Stimulated activated CD4-positive, alpha-beta T cell treated with anti-CD3 and anti-CD28 coated beads, Interleukin-2, amount 100 ng/mL, for 4 hours (primary cell): ENCODE measurements around the gene SCN8A.
A peak's percentile ranks its signal among the peaks of the same experiment; 100 is the strongest.

Experiments used
- DNase-seq: peaks from one replicate; pipeline ENCODE4 v3.0.0-alpha.2; 2020; ENCODE audit warnings: low read depth

SCN8A gene

DNA sequence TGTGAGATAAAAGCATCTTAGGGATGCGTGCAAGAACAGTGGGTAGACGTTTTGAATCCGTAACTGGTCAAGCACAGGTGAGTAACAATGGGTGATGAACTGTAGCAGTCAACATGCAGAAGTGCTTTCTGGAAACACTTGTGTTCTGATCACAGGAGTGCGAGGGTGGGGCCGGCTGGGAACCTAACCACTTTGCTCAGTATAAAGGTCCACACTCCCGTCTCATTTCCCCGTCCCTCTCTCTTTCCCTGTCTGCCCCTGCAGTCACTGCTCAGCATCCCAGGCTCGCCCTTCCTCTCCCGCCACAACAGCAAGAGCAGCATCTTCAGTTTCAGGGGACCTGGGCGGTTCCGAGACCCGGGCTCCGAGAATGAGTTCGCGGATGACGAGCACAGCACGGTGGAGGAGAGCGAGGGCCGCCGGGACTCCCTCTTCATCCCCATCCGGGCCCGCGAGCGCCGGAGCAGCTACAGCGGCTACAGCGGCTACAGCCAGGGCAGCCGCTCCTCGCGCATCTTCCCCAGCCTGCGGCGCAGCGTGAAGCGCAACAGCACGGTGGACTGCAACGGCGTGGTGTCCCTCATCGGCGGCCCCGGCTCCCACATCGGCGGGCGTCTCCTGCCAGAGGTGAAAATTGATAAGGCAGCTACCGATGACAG, 130.4 kb downstream of the SCN8A start:
- peak; percentile 13 for DNase-seq

DNA sequence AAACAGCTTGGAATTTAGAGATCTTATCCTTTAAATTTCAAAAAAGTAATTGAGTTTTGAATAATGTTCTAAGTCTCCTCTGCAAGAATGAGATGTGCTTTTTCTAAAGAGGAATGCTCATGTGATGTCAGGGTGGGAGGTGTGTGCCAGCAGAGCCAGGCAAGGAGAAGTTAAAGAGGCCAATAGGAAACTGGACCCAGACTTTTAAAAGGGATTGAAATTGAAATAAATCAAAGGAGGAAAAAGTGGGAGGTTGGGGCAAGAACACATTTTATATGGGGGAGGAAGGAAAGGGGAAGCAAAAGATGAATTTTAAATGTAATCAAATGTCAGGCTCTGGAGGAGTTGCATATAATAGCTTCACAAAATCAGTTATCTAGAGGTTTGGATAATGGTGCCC, 131.4 kb downstream of the SCN8A start:
- no peak for DNase-seq

DNA sequence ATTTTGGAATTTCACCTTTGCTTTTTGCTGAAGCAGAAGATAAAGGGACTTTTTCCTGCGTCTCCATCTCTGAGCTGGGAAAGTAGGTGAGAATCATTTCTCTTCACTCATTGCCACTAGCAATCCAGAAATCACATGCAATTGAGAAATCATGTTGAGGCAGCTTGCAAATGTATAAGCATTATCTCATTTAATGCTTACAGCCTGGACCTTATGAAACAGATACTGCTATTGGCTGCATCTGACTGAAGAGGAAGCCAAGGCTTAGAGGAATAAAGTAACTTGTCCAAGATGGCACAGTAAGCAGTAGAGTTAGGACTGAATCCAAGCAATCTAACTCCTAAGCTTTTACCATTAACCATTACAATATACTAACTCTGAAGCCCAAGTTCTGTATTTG, 135.1 kb downstream of the SCN8A start:
- no peak for DNase-seq

DNA sequence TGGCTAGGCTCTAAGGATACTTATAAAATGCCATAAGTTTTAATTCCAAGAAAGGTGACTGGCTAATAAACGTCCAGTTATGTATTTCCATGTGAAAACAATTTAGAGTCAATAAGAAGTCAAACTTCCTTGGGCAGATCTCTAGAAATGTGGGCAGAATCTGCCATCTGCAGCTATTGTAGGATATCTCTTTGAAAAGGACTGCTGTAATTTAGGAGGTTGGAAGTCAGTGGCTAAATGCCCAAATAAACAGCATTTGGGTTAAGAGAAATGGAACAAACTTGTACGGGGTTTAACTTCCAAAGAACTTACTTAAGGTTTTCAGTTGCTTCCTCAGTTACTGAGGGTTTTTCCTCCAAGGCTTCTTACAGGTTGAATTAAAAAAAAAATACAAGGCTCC, 135.9 kb downstream of the SCN8A start:
- no peak for DNase-seq

DNA sequence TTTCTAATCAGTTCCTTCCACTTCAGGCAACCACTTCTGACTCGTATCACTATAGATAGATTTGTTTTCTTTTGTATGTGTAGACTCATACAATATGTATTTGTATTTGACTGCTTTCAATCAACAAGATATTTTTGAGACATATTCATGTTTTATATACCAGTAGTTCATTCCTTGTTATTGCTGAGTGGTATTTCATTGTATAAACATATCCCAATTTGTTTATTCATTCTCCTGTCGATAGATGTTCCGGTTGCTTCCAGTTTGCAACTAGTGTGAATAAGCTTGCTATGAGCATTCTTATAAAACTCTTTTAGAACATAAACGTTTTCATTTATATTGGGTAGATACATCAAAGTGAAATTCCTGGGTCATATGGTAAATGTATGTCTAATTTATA, 138.3 kb downstream of the SCN8A start:
- DNase-seq: no peak

DNA sequence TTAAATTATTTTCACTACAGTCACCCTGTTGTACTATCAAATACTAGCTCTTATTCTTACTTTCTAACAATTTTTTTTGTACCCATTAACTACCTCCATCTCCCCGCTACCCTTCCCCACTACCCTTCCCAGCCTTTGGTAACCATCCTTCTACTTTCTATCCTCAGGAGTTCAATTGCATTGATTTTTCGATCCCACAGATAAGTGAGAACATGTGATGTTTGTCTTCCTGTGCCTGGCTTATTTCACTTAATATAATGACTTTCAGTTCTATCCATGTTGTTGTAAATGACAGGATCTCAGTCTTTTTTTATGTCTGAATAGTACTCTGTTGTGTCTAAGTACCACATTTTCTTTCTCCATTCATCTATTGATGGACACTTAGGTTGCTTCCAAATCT, 139.7 kb downstream of the SCN8A start:
- no peak for DNase-seq

DNA sequence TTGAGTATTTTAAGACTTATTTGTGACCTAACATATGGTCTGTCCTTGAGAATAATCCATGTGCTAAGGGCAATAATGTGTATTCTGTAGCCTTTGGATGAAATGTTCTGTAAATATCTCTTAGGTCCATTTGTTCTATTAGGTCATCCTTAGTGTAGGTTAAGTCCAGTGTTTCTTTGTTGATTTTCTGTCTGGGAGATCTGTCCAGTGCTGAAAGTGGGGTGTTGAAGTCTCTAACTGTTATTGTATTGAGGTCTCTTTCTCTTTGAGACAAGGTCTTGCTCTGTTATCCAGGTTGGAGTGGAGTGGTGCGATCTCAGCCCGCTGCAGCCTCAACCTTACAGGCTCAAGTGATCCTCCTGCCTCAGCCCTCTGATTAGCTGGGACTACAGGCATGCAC, 149.5 kb downstream of the SCN8A start:
- DNase-seq: no peak

DNA sequence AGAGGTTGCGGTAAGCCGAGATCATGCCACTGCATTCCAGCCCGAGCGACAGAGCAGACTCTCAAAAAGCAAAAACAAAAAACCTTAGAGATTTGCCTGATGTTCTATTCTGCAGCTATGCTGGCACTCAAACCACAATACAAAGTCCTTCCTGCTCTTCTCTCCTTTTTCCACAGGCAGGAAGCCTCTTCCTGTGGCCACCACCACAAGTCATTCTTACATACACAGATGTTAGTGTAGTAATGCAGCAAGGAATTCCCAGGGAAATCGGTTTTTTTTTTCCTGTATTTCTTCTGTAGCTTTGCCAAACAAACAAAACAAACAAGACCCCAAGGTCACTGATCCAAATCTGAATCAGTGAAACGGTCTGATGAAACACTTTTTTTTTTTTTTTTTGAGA, 153.2 kb downstream of the SCN8A start:
- no peak for DNase-seq

DNA sequence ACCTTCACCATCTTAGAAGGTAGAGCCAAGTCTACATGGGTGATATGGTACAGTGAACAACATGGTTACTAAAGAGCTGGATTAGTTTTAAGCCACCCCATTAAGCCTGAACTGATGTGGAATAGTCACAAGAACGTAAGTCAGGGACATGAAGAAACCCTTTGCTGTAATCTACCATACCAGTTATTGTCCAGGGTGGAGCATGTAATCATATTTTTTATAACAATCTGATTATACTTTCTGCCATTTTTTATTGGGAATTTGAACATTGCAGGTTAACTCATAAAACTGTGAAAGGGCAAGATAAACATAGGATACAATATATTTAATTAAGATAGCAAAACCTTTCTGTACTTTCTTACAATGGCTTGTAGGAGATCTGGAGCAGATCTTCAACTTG, 153.9 kb downstream of the SCN8A start:
- no peak for DNase-seq

DNA sequence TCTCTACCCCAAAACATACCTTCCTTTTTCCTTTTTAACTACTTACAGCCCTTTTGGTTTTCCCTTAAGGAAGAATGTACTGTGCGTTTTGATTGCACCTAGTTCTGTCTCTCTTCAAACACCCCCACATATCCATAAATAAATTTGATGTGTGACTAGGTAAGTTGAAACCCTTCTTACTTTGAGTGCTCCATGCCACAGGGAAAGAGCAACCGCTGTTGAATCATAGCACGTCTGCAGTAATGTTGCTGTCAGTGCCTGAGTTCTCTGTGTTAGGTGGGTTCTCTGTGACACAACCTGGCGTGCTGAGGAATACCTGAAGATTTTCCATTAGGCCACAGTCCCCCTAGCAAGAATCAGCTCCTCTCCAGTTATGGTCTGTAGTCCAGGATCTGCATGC, 155.4 kb downstream of the SCN8A start:
- no peak for DNase-seq

DNA sequence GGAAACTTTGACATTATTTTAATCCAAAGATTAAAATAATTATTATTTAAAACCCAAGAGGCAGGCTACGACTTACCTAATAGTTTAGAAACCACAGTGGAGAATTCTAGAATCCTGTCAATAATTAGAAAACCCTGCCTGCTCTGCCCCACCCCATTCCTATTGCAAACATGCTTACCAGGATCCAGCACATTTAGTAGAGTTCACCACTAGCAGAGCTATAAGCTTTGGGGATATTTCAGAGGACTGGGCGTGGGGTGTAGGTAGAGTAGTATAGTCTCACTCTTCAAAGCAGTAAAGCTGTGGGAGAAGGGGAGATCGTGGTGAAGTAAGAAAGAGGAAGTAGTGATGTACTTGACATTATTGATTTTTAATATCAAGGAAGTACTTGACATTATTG, 157.2 kb downstream of the SCN8A start:
- no peak for DNase-seq

DNA sequence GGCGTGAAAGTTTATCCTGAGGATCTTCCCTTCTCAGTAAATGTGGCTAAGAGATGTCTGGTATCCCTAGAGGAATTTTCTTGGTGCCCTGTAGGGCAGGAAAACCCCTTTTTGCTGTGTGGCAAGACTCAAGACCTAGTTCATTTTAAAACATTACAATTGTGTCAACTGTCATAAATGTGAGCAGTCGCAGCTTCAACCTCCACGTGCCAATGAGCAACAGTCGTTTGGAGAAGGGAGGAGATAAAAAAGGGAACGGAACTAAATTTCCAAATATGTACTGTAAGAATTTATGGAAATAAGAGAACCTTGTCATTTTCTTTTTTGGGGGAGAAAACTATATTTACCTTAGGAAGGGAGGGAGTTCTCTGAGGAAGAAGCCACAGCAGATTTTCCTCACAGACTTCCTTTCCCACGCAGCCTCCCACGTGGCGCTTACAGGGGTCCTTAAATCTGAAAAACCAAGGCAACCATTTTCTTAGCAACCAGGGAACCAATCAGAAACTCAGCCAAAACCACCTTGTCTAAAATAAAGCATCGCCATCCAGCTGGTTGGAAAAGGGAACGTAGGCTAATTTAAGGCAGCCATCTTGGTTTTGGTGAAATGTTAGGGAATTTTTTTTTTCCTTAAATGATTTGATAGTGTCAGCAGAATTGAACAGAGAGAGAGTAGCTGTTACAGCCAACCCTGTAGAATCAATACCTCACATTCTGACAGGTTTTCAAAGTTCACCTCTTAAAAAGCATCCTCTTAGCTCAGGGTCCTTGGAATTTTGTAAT, 158.4 kb downstream of the SCN8A start:
- DNase-seq: no peak

DNA sequence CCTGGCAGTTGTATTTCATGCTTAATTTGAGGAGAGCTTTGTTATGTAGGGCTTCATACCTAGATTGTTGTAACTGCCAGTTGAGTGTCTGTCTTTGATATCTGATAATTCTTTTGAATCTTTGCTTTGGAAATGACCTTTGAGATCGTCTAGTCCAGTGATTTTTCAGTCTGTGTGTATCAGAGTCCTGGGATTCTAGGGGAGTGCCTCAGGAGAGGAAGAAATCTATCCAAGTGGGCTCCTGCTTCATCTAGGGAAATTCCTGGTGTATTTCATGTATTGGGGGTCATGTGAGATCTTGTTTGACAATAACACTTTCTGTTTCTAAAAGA, 158.9 kb downstream of the SCN8A start:
- DNase-seq: no peak

DNA sequence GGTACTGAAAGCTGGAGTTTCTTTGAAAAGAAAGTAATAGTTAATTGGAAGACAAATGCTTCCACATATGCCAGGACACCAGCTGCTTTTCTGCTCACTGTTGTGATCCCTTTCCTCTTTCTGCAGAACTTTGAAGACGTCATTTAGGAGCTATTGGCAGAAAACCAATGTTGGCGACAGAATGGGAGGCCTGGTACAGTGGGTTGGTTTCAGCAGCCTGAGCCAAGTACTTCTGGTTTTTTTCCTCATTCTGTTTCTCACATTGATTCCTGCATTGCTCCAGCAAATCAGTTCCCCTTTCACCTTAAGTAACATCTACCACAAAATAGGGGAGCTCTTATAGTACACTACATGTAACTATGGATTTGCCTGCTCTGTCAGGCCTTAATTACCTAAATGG, 160.6 kb downstream of the SCN8A start:
- DNase-seq: no peak

DNA sequence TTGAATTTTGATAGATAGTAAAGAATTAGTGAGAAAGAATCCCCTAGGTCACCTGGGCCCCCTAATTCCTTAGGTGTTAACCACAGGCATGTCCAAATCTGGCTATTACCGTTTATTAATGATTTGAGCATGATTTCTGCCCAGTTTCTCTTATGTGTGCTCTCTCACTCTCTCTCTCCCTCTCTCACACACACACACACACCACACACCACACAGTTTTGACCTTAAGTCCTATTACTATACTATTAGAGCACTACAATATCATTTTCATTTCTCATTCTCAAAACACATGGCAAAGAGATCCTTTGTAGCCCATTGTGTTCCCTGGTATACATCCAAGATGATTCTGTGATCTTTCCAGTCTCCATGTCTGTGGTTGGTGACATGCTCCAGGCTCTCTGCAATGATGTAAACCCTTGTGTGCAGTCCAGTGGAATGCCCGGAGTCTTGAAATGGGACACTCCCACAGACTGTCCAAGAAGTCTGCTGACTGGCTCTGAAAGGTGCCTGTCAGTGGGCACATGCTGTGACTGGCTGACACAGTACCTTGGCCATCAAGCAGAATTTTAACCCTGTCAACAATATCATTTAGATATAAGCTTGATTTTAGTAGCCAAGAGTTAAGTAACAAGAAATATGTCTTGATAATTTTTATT, 161.3 kb downstream of the SCN8A start:
- DNase-seq: no peak

DNA sequence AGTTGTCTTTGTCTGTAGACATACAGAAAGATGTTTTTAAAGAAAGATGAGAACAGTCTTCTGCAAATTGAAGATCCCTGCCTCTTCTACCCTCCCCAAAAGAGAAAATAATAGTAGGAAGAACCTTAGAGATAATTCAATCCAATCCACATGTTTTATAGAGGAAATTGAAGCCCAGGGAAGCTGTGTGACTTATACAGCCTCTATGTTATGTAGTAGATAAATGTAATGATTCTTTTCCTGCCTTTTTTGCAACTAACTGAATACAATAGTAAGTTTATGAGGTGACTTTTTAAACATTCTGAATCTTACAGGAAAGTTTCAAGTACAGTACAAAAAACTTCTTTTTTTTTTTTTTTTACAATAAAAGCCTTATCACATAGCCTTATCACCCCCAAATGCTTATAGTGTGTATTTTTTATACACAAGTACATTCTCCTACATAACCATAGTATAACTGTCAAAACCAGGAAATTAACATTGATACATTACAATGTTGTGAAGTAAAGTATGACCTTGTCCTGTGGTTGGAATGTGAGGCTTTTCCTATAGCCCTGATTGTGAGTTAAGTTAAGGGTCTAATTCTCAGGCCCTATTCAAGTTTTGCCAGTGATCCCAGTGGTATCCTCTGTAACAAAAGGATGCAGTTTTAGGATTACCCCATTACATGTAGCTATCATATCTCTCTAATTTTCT, 163.1 kb downstream of the SCN8A start:
- no peak for DNase-seq

DNA sequence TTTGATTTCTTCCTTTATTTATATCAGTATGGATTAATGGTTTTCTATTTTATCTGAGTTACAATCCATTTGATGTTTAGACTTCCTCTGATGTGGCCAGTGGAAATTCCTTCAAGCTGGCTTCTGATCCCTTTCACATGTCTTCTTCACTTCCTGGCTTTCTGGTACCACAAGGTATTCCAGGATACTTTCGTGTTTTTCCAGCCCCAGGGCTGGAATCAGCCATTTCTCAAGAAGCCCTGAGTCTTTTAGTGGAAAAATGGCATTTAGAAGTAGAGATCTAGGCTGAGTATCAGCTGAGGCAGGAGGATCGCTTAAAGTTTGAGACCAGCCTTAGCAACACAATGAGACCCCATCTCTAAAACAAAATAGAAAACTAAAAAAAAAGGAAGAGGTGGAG, 164.2 kb downstream of the SCN8A start:
- no peak for DNase-seq

DNA sequence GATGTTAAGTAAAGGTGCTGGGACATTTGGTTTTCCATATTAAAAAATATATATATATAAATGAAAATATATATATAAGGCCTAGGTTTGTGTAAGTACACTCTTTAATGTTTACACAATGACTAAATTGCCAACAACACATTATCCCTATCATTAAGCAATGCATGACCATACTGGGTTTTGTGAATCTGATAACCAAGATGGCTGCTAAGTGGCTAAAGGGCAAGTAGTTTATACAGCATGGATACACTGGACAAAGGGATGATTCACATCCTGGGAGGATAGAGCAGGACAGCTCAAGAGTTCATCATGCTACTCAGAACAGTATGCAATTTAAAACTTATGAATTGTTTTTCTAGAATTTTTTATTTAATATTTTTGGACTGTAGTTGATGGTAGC, 168.1 kb downstream of the SCN8A start:
- no peak for DNase-seq

DNA sequence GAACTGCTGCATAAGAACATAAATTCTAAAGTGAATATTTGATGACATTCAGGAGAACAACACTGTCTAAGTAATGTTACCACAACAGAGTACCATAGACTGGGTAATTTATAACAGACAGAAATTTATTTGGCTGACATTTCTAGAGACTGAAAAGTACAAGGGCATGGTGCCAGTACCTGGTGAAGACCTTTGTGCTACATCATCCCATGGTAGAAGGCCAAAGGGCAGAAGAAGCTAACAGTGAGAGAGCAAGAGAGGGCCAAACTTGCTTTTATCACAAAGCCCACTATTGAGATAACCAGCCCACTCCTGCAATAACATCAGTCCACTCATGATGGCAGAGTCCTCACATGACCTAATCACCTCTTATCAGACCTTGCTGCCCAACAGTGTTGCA, 168.7 kb downstream of the SCN8A start:
- DNase-seq: no peak

DNA sequence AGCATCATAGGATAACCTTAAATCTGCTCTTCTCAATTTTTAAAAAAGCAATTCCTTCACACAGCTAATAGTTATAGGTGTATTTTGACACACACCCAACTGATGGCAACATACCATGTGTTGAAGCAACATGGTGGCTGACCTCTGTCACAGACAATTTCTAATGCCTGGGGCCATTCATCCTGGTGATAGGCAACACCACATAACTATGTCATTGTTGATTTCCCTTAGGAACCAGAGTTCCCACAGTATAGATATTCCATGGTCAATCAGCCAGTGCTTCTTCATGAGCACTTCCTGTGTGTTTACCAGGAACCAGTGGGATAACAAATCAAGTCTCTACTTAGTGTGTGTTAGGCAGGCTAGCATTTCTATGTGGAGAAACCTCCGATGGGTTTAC, 169.2 kb downstream of the SCN8A start:
- no peak for DNase-seq

DNA sequence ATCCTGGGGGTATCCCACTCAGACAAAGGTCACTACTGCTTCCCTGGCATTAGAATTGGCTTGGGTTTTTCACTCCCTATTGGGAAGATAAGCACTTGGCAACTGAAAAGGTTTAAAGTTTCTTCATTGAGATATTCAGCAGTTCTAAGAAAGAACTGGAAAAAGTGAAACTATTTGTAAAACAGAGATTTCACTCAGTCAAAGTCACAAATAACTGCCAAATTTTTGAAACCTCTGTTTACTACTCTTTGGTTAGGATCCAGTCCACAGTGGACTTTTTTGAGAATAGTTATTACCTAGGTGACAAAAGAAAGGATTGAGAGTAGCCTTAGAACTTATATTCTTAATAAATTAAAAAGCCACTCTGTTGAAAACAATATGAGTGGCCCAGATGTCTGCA, 172.7 kb downstream of the SCN8A start:
- no peak for DNase-seq

DNA sequence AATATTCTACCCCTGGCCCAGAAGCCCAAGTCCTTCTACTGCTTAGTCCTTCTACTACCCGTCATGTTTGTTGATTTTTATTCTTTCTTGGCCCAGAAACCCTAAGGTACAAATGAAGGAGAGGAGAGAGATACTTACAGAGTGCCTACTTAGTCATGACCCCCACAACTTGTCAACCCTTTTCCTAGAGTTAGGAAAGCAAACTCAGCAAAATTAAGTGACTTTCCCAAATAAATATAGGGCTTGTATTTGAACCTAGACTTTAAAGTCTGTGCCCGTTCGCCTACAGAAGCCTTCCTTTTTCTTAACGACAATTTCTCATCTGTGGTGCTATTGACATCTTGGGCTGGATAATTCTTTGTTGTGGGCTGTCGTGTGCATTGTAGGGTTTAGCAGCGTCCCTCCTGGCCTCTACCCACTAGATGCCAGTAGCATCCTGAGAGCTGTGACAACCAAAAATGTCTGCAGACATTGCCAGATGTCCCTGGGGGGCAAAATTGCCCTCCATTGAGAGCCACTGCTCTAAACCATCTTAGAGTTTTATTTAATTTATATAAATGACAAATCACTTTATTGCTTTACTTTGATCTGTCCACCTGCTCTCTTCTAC, 175.1 kb downstream of the SCN8A start:
- no peak for DNase-seq

DNA sequence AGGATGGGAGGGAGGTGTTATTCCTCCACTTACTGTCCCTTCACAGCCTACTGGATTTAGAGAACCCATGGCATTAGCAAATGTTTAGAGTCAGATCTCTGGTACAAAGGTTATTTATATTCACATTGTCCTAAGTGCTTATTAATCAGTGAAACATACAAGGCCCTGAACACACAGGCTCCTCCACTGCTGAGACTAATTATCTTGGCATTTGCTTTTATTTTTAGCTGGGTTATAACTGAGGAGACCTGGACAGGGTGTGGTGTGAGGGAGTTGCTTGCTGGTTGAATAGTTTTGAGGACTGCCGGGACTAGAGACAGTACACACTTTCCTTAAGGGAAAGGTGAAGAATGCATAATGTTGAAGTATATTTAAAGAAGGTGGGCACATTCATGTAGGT, 180.0 kb downstream of the SCN8A start:
- no peak for DNase-seq
